Sigmoid colon (tissue), 7 donors: ENCODE results near the gene KCNIP1. TPM values are rescaled to one million over a fixed set of nuclear protein-coding genes. Genes with fewer than 3 reads are reported as not detected.

Source experiments
- DNase-seq: peaks from one replicate; pipeline ENCODE4 v3.0.0-alpha.2; 2019
- H3K27ac ChIP-seq, 4 donors: fragments of 200-600 bp; sonication (generic); one replicate each; pipeline ENCODE4 v1.5.1; 2016 to 2019; ENCODE audit warnings: mild to moderate bottlenecking in 1 of 4
- H3K27me3 ChIP-seq, 3 donors: fragments of 200-600 bp; sonication (generic); one replicate each; pipeline ENCODE4 v1.5.1; 2019; ENCODE audit warnings: mild to moderate bottlenecking in 1 of 3
- H3K36me3 ChIP-seq, 4 donors: fragments of 200-600 bp; sonication (generic); one replicate each; pipeline ENCODE4 v1.5.1; 2016 to 2019
- H3K4me1 ChIP-seq, 4 donors: fragments of 200-600 bp; sonication (generic); one replicate each; pipeline ENCODE4 v1.5.1; 2017 to 2019
- H3K4me3 ChIP-seq, 4 donors: fragments of 200-600 bp; sonication (generic); one replicate each; pipeline ENCODE4 v1.5.1; 2017 to 2019; ENCODE audit warnings: mild to moderate bottlenecking in 2 of 4, moderate library complexity in 1 of 4
- H3K9me3 ChIP-seq, 4 donors: fragments of 200-600 bp in 3 of 4; sonication (generic) in 3 of 4; one replicate each; pipeline versions ENCODE4 v1.5.1 to v1.6.1; 2013 to 2019
- CTCF ChIP-seq, 4 experiments: fragments of 450-650 bp in 3 of 4; fragments of 200-600 bp in 1 of 4; IDR thresholded peaks; one replicate each; pipeline ENCODE4 v1.5.1; 2016 to 2019; ENCODE audit warnings: antibody characterized with exemption in 4 of 4, mild to moderate bottlenecking in 3 of 4, moderate library complexity in 2 of 4
- EP300 ChIP-seq, 4 donors: sonication (generic); formaldehyde crosslinking; IDR thresholded peaks; one replicate each; pipeline ENCODE4 v1.6.1; 2017; ENCODE audit warnings: antibody characterized with exemption in 4 of 4
- POLR2A ChIP-seq, 2 donors: fragments of 450-650 bp; IDR thresholded peaks; one replicate each; pipeline ENCODE4 v1.6.1; 2016; ENCODE audit warnings: antibody characterized with exemption in 2 of 2, mild to moderate bottlenecking in 2 of 2, moderate library complexity in 2 of 2
- POLR2AphosphoS5 ChIP-seq, 4 donors: sonication (generic); formaldehyde crosslinking; IDR thresholded peaks; one replicate each; pipeline ENCODE4 v1.6.1; 2017; ENCODE audit warnings: antibody characterized with exemption in 4 of 4
- WGBS, 2 donors: extraction: QIAGEN DNeasy Blood & Tissue Kit; methylation state at CpG; one replicate each; pipeline ENCODE4 v1.1.7; 2013; 5-methylcytosine and 5-hydroxymethylcytosine counted together
- intact Hi-C: fragments of 100-400 bp; cut with DNase I; formaldehyde crosslinking; loops from one replicate; pipeline ENCODE4 v1.15.1; 2023
- polyA plus RNA-seq, 3 donors: library from polyadenylated mRNA; stranded (reverse); fragments of 200-250 nt; gene quantifications; one replicate each; pipeline ENCODE4 v1.2.3, GENCODE V29; 2013
- total RNA-seq, 4 donors: library from RNA; depleted of rRNA; stranded (reverse); fragments of >200 nt; gene quantifications; one replicate each; pipeline ENCODE4 v1.1.0, GENCODE V29; 2016
- donor health status: healthy with polysubstance abuse.
- donor health status: Bipolar disorder and iron deficiency.
- donor health status: healthy.

KCNIP1 gene
- total and polyA plus RNA-seq, 7 donors: 0.28 to 2.8 (median 1.1) TPM; not detected in 2

- intact Hi-C loops: no loop called here
- peaks cover 0 to 6% (median 0%) of the 10 kb centered on the region in 4 donors for H3K4me1 ChIP-seq
- H3K4me3 ChIP-seq: no peak overlapping the region
- WGBS, 2 donors: 79 to 82% methylated on average over 11 of the region's 11 CpGs
- TF ChIP-seq EP300 (IDR thresholded peaks at IDR 0.05) (no peak), POLR2A (IDR thresholded peaks at IDR 0.05) (no peak), CTCF (IDR thresholded peaks at IDR 0.05) (no peak), POLR2AphosphoS5 (IDR thresholded peaks at IDR 0.05) (no peak)
- H3K36me3 ChIP-seq: no peaks in the 10 kb centered on the region
- H3K9me3 ChIP-seq: peaks cover 0 to 2% (median 0%) of the 10 kb centered on the region in 4 donors
- no peaks in the 10 kb centered on the region for H3K27me3 ChIP-seq
- H3K27ac ChIP-seq: no peak overlapping the region
- DNase-seq: no peak
Measured at GRCh38 chr5:170576602-170577535, 73.0 kb downstream of the KCNIP1 start.

GRCh38 chr5:170579601-170580000 is 75.8 kb downstream of the KCNIP1 start:
- Histone ChIP-seq H3K27ac (no peak overlapping the region), H3K4me3 (no peak overlapping the region), H3K36me3 (no peaks in the 10 kb centered on the region), H3K27me3 (no peaks in the 10 kb centered on the region), H3K9me3 (peaks cover 0 to 2% (median 0%) of the 10 kb centered on the region in 4 donors), H3K4me1 (no peaks in the 10 kb centered on the region)
- TF ChIP-seq EP300 (IDR thresholded peaks at IDR 0.05) (no peak), CTCF (IDR thresholded peaks at IDR 0.05) (no peak), POLR2AphosphoS5 (IDR thresholded peaks at IDR 0.05) (no peak), POLR2A (IDR thresholded peaks at IDR 0.05) (no peak)
- no peak for DNase-seq
- WGBS, 2 donors: 68 to 78% methylated on average over 3 of the region's 3 CpGs
- intact Hi-C loops: no loop called here

DNA sequence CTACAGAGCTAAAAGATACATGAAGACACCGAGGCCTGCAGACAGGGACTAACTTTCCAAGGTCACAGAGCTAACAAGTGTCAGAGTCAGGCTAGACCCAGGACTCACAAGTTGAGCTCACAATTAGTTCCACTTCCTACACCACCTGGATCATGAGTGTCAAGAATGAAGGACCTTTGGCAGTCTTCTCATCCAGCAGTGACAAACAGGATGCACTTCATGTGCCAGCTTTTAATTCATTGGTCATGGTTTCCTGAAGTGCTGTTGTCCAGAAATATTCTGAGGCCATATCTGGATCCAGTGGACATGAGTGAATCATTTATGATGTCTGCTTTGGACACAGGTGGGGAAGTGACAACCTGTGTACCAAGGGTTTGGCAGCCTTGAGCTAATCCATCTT is 77.4 kb downstream of the KCNIP1 start:
- Histone ChIP-seq H3K9me3 (peaks cover 0 to 2% (median 0%) of the 10 kb centered on the region in 4 donors), H3K4me1 (no peaks in the 10 kb centered on the region), H3K27me3 (no peaks in the 10 kb centered on the region), H3K27ac (no peak overlapping the region), H3K36me3 (no peaks in the 10 kb centered on the region), H3K4me3 (no peak overlapping the region)
- intact Hi-C loops: no loop called here
- TF ChIP-seq EP300 (IDR thresholded peaks at IDR 0.05): no peak
- no peak for TF ChIP-seq POLR2A (IDR thresholded peaks at IDR 0.05)
- TF ChIP-seq POLR2AphosphoS5 (IDR thresholded peaks at IDR 0.05): no peak
- no peak for TF ChIP-seq CTCF (IDR thresholded peaks at IDR 0.05)
- WGBS, 2 donors: 64 to 83% methylated on average over 1 of the region's 1 CpG
- DNase-seq: no peak

DNA sequence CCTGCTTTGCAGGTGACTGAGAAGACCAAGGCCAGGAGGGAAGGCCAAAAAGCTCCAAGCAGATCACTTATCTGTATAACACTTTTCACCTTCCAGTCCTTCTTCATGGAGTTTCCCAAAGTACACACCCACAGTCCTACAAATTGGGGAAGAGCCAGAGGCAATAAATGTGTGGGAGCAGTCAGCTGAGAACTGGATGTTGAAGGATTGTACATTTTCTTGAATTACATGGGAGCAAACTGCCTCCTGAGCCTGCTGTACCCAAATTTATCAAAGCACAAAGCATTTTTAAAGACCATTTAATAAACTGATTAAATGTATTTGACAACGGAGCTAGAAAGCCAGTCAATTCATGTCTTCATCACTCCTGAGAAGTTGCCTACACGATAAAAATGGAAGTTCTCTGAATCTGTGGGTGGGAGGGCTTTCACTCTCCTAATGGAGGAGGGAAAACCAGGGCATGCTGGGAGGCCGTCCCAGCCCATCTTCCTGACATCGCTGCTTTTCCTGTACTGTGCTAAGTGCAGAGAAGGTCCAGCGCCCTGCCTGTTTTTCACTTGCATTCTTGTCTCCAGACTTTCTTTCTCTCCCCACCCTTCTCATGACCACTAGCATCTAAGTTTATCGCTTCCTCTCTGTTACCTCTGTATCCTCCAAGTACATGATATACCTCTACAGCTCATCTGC is 79.0 kb downstream of the KCNIP1 start:
- Histone ChIP-seq H3K4me1 (no peaks in the 10 kb centered on the region), H3K36me3 (no peaks in the 10 kb centered on the region), H3K4me3 (no peak overlapping the region), H3K27ac (no peak overlapping the region), H3K27me3 (no peaks in the 10 kb centered on the region), H3K9me3 (peaks cover 0 to 2% (median 0%) of the 10 kb centered on the region in 4 donors)
- intact Hi-C loops: no loop called here
- DNase-seq: no peak
- 85 to 88% methylated on average over 6 of the region's 6 CpGs for WGBS, 2 donors
- TF ChIP-seq POLR2AphosphoS5 (IDR thresholded peaks at IDR 0.05) (no peak), EP300 (IDR thresholded peaks at IDR 0.05) (no peak), CTCF (IDR thresholded peaks at IDR 0.05) (no peak), POLR2A (IDR thresholded peaks at IDR 0.05) (no peak)
